Right renal pelvis (tissue), 4 donors: ENCODE measurements around the gene TXNL4A. TPM values are rescaled to one million over a fixed set of nuclear protein-coding genes. Genes with fewer than 3 reads are reported as not detected.
"Not testable (repeated sequence)": the region's sequence is repeated elsewhere in the genome, so short reads cannot be mapped to it uniquely, and the experiment has no call there.

Experiments
- DNase-seq, 4 donors: peaks; one replicate each; pipeline ENCODE4 v3.0.0-alpha.2; 2013; ENCODE audit warnings: low read depth in 4 of 4, low spot score in 3 of 4, missing footprints in 1 of 4
- polyA plus RNA-seq, 4 donors: library from polyadenylated mRNA; unstranded; fragments of 120-200 nt; gene quantifications; one replicate each; pipeline ENCODE4 v1.2.1, GENCODE V29; 2013; ENCODE audit not compliant: insufficient read length in 4 of 4

TXNL4A gene
- polyA plus RNA-seq, 4 donors: 88.9 to 98.2 (median 94.2) TPM

DNA sequence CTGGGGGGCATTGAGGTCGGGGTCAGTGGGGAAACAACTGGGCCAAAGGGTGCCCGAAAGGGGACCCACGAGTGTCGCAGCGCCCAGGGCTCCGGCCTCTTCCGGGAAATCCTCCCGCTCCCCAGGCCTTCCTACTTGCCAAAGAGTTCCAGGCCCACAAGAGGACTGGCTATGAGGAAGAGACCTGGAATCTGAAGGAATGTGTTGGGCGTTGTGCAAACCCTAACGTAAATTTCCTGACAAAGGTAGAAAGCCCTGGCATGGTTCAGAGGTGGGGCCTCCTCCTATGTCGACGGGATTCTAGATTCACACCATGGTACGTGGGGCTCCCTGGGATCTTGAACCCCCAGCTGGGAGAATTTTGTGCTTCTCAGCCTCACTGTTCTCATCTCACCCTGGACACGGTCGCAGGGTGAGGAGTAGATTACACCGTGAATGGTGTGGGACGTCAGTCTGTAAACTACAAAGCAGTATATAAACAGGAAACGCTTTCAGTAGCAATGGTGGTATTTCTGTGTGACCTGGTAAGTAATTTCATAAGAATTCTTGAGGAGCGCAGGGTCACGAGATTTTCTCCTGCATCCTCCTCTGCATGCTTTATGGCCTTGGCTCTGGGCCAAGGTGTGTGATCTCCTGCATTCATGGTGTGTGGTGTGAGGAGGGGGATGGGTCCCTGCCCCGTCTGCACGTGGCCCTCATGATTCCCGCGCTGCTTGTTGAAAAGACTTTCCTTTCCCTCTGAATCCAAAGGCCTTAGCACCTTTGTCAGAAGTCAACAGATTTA is 23.1 kb downstream of the TXNL4A start:
- peak in 3 of 4 donors; percentile 39 to 53 (median 50) for DNase-seq

DNA sequence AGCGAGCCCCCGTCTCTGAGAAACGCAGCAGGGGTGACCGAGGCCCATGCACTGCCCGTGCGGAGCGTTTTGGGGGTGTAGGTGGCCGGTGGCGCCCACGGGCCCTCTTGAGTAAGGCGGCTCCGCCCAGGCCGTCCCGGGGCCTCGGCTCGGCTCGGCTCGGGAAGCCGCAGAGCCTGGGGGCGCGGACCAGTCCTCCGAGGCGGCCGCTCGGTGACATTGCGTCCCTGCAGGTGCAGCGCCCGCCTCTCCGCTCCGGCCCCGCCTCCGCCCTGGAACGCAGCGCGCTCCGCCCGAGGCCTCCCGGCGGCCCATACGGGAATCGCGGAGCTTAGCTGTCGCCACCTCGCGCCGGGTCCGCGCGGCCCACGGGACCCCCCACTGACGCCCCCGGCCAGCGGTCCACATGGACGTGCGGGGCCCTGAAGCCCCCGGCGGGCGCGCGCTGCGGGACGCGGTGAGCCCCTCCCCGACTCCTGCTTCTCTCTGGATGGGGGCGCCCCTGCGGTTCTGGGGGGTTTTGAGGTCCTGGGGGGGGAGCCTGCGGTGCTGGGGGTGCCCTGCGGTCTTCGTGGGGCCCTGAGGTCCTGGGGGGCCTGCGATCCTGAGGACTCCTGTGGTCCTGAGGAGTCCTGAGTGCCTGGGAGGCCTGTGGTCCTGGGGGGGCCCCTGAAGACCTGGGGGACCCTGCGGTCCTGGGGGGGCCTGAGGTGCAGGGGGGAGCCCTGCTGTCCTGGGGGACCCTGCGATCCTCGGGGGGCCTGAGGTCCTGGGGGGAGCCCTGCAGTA is 23.8 kb downstream of the TXNL4A start, which contains the start of gene HSBP1L1:
Gene HSBP1L1 (plus strand): TSS at position 314 of the 789 bp plus-strand sequence. CDS start 93 bp downstream, at position 407.
- peak in 1 of 4 donors; percentile 35 for DNase-seq

DNA sequence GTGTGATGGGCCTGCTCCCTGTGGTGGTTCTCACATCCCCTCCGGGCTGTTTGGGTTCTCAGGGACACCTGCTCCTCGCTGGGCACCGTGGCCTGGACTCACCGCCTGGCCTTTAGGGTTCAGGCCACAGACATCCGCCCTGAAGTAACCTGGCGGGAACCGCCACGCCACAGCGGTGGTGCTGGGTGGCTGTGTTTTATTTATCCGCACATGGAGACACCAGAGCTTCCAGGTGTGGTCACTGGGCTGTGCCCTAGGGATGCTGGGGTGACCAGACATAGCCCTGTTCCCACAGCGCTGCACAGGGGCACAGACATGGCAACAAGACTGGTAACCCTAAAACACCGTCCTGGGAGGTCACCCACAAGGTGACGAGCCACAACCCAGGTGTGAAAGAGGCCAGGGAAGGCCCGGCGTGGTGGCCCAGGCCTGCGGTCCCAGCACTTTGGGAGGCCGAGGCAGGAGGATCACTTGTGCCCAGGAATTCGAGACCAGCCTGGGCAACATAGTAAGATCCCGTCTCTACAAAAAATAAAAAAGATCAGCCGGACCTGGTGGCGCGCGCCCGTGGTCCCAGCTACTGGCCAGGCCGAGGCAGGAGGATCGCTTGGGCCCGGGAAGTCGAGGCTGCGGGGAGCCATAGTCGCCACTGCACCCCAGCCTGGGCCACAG is 24.6 kb downstream of the TXNL4A start:
- DNase-seq: no peak

- no peak for DNase-seq
Measured at GRCh38 chr18:79962835-79963657, 25.3 kb downstream of the TXNL4A start.

GRCh38 chr18:79962311-79962710 is 26.1 kb downstream of the TXNL4A start:
- DNase-seq: no peak

DNA sequence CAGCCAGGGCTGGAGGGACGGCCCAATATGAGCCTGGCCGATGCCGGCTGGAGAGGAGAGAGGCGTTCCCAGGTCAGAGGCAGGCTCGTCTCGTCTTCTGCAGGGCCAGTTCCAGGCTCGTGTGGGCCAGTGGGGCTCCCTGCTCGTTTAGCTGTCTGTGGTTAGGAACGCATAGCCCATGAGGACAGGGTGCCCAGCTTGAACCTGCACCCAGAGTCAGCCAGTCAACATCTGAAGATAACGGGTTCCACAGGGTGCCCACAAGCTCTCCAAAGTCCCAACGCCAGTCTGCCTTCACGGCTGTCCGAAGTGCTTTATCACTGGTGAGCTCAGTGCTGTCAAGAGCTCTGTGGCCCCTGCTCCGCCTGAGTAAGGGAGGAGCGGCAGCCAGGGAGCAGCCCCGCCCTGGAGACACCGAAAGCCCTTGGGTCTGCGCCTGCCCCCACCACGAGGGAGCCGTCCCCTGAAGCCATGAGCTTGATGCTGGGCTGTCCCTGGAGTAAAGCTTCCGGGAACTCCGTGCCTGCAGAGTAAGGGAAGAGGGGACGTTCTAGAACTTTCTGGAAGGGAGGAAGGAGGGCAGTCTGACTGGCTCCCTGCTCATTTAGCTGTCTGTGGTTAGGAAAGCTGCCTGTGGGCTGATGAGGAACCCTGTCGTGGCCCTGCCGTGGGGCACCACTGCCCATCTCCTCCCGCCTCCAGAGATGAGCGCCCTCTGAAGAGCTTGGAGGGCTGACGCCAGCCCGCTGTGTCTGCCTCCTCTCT is 26.7 kb downstream of the TXNL4A start:
- DNase-seq: no peak

- no peak for DNase-seq
Measured at GRCh38 chr18:79960921-79961526, 27.3 kb downstream of the TXNL4A start.

- DNase-seq: not testable (repeated sequence)
Measured at GRCh38 chr18:79960161-79960801, 28.1 kb downstream of the TXNL4A start.

DNA sequence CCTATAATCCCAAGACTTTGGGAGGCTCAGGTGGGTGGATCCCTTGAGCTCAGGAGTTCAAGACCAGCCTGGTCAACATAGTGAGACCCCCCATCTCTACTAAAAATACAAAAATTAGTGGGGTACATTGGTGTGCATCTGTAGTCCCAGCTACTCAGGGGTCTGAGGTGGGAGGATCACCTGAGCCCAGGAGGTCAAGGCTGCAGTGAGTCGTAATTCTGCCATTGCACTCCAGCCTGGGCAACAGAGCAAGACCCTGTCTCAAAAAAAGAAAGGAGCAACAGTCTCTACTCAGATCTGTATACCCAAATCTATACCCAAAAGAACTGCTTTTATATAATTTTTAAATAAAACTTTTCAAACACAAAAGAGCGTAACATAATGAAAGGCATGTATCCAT is 29.4 kb downstream of the TXNL4A start:
- no peak for DNase-seq

GRCh38 chr18:79956276-79956675 is 32.1 kb downstream of the TXNL4A start:
- no peak for DNase-seq

- DNase-seq: no peak
Measured at GRCh38 chr18:79955302-79956075, 32.9 kb downstream of the TXNL4A start.

GRCh38 chr18:79954791-79955190 is 33.6 kb downstream of the TXNL4A start:
- DNase-seq: no peak

DNA sequence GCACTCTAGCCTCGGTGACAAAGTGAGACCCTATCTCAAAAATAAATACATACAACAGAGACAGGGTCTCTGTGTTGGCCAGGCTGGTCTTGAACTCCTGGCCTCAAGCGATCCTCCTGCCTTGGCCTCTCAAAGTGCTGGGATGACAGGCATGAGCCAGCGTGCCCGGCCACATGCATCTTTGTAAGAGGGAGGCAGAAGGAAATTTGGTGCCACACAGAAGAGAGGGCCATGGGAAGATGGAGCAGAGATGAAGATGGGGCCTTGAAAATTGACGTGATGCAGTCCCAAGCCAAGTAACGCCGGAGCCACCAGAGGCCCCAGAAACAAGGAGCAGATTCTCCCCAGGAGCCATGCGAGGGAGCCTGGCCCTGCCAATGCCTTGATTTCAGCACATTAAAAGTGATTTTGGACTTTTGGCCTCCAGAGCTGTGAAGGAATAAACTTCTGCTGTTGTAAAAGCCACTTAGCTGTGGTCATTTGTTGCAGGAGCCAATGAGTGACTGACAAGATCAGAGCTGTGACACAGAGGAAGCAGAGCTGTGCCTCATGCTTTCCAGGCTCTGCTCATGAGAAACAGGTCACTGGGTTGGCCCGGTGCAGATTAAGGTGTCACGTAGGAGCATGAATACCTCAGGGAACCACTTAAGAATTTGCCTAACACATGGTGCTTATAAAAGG is 34.3 kb downstream of the TXNL4A start:
- no peak for DNase-seq

DNA sequence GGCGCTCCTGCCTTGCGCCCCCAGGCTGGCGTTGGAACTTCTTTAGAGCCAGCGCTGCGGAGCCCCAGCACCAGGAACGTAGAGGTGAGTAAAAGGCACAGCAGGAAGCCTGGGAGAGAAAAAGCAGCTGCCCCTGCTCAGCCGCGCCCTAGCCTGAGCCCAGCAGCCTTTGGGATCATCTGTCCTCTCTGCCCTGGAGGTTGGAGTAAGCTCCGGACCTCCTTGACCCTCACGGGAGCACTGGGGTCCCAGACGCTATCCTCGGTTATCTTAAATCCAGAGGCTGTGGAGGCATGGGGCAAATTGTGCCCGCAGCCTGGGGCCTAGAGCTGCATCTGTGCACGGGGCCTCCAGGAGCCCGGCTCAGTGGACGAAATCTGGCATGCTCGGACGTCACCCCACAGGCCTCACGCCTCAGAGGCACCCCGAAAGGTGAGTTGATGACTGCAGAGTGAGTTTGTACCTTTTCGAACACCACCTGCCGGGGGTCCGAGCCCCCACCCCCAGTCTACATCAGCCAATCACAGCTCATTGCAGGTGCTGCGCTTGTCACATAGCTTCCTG is 35.3 kb downstream of the TXNL4A start:
- no peak for DNase-seq

DNA sequence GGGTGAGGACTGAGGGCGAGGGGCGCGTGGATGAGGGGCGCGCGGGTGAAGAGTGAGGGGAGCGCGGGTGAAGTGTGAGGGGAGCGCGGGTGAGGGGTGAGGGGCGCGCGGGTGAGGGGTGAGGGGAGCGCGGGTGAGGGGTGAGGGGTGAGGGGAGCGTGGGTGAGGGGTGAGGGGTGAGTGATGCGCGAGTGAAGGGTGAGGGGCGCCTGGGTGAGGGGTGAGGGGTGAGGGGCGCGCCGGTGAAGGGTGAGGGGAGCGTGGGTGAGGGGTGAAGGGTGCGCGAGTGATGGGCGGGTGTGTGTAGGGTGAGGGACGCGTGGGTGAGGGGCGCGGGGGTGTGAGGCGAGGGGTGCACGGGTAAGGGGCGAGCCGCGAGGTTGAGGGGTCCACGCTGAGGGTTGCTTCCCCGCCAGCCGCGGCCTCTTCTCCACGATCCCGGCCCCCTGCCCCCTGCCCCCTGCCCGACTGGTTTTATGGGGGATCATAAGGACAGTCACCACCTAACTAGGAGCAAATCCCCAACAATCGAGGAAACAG is 35.8 kb downstream of the TXNL4A start:
- DNase-seq: no peak

- DNase-seq: peak; percentile 65 to 72 (median 70)
Measured at GRCh38 chr18:79951545-79952455, 36.6 kb downstream of the TXNL4A start, which contains the start of gene SLC66A2. SLC66A2 (minus strand) TSS chr18:79951653; CDS start chr18:79950926, 727 bp downstream.
